Measurements from ENCODE around the gene PRSS57. TPM values are rescaled to one million over a fixed set of nuclear protein-coding genes. Genes with fewer than 3 reads are reported as not detected.

Gene PRSS57
- total and polyA plus RNA-seq, 2 donors (not counting 1 experiment from before 2014, with no cell fraction given) = not detected

DNA sequence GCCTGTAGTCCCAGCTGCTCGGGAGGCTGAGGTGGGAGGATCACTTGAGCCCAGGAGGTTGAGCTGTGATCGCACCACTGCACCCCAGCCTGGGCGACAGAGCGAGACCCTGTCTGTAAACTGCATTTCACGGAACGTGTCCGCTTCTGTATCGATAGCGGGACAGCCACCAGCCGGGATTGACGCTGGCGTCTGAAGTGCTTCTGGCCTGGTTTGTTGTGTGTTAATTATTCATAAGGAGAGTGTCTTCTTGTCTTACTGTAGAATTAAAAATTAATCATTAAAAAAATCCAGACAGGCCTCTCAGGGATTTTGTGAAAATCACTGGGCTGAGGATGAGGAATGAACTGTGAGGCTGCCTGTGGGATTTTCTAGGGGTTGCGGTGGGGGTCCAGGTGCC lies 39.5 kb upstream of the PRSS57 start:
- H3K27me3 Mint-ChIP-seq = peaks cover 5% of the 10 kb centered on the region
- no peaks in the 10 kb centered on the region for H3K9me3 Mint-ChIP-seq (ENCODE audit: insufficient read depth)
- intact Hi-C loops (cut with micrococcal nuclease) = loop anchor here (1.0 kb wide), 1 partner anchor 150 kb away; no protein-coding TSS in a partner anchor
- POLR2A ChIA-PET = no interaction called here
- H3K4me1 ChIP-seq (ENCODE audit: control insufficient read depth in 2 of 2, insufficient read depth in 2 of 2, low read length in 2 of 2) = no peaks in the 10 kb centered on the region
- H3K27me3 ChIP-seq (replicated peaks in 1 of 4; ENCODE audit: control extremely low read depth in 1 of 4, control insufficient read depth in 3 of 4, insufficient read depth in 4 of 4, low read length in 3 of 4) = peaks cover 0 to 4% (median 0%) of the 10 kb centered on the region in 4 experiments
- no peak for TF ChIP-seq EZH2 (IDR thresholded peaks at IDR 0.05; ENCODE audit: borderline replicate concordance, insufficient read depth, low read depth, low read length, poor library complexity, severe bottlenecking)
- H3K4me2 ChIP-seq (replicated peaks; ENCODE audit: low read depth, low read length, poor library complexity, severe bottlenecking) = no peak overlapping the region
- WGBS (ENCODE audit: insufficient coverage) = 86% methylated on average over 11 of the region's 13 CpGs
- peak; percentile 8 for DNase-seq
- H3K79me2 ChIP-seq (ENCODE audit: control insufficient read depth, insufficient read depth, low read length) = no peaks in the 10 kb centered on the region
- no peaks in the 10 kb centered on the region for H3K9me3 ChIP-seq (ENCODE audit: control extremely low read depth in 1 of 3, control insufficient read depth in 2 of 3, insufficient read depth in 1 of 3, low read length in 2 of 3)
- CTCF ChIA-PET = interaction anchor here (0.6 to 1.9 kb wide), 17 partner anchors 8 to 224 kb away, joined by 3 to 39 read pairs (median 4); partner anchors contain the start of gene RNF126
- no peak overlapping the region for H3K27ac Mint-ChIP-seq
- no peak for ATAC-seq (ENCODE audit: low read depth)
- no peak overlapping the region for H2AFZ ChIP-seq (ENCODE audit: insufficient read depth, low read depth, low read length, poor library complexity, severe bottlenecking)
- no peaks in the 10 kb centered on the region for H4K20me1 ChIP-seq (ENCODE audit: control insufficient read depth, insufficient read depth, low read length, poor library complexity, severe bottlenecking)
- H3K9ac ChIP-seq (ENCODE audit: low read length) = no peak overlapping the region
- H3K27ac ChIP-seq (ENCODE audit: low read length in 2 of 2) = no peak overlapping the region
- H3K4me1 Mint-ChIP-seq = peaks cover 4% of the 10 kb centered on the region
- H3K4me3 Mint-ChIP-seq = no peak overlapping the region
- no peak overlapping the region for H3K4me3 ChIP-seq (ENCODE audit: control extremely low read depth in 1 of 5, extremely low read depth in 1 of 5, insufficient read depth in 1 of 5, low read depth in 2 of 5, low read length in 4 of 5)
- H3K36me3 ChIP-seq (replicated peaks in 1 of 2; ENCODE audit: control extremely low read depth in 1 of 2, control insufficient read depth in 1 of 2, extremely low read depth in 1 of 2, insufficient read depth in 2 of 2, low read length in 1 of 2) = no peaks in the 10 kb centered on the region

DNA sequence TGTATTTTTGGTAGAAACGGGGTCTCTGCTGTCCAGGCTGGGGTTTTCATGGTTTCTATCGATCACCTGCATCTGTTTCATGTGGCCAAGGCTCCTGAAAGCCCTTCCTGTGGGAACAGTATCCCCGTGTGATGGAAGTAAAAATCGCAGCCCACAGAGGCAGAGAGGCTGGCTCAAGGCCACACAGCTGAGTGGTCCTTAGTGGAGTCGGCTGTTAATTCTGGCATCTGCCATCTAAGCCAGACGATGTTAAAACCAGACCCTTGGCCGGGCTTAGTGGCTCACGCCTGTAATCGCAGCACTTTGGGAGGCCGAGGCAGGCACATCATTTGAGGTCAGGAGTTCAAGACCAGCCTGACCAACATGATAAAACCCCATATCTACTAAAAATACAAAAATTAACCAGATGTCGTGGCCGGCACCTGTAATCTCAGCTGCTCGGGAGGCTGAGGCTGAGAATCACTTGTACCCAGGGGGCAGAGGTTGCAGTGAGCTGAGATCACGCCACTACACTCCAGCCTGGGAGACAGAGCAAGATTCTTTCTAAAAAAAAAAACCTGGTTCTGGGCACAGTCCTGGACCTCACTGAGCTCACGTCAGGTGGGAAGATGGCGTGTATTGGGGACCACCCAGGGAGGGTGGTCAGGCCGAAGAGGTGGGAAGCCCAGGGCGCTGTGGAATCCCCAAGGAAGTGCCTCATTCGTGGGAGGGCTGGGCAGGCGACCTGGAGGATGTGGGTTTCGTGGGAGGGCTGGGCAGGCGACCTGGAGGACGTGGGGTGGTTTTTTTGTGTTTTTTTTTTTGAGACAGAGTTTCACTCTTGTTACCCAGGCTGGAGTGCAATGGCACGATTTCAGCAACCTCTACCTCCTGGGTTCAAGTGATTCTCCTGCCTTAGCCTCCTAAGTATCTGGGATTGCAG lies 37.2 kb upstream of the PRSS57 start:
- H3K4me2 ChIP-seq (replicated peaks; ENCODE audit: low read depth, low read length, poor library complexity, severe bottlenecking) = no peak overlapping the region
- no peaks in the 10 kb centered on the region for H3K4me1 ChIP-seq (ENCODE audit: control insufficient read depth in 2 of 2, insufficient read depth in 2 of 2, low read length in 2 of 2)
- H3K9me3 Mint-ChIP-seq (ENCODE audit: insufficient read depth) = no peaks in the 10 kb centered on the region
- CTCF ChIA-PET = interaction anchor here (0.7 to 1.9 kb wide), 3 partner anchors 115 to 149 kb away, joined by 3 to 39 read pairs (median 5); no protein-coding TSS in a partner anchor
- H3K27ac Mint-ChIP-seq = no peak overlapping the region
- DNase-seq (no peak), ATAC-seq (ENCODE audit: low read depth) (no peak)
- H3K4me3 ChIP-seq (ENCODE audit: control extremely low read depth in 1 of 5, extremely low read depth in 1 of 5, insufficient read depth in 1 of 5, low read depth in 2 of 5, low read length in 4 of 5) = no peak overlapping the region
- H2AFZ ChIP-seq (ENCODE audit: insufficient read depth, low read depth, low read length, poor library complexity, severe bottlenecking) = no peak overlapping the region
- H3K27me3 ChIP-seq (replicated peaks in 1 of 4; ENCODE audit: control extremely low read depth in 1 of 4, control insufficient read depth in 3 of 4, insufficient read depth in 4 of 4, low read length in 3 of 4) = peaks cover 0 to 4% (median 0%) of the 10 kb centered on the region in 4 experiments
- H3K79me2 ChIP-seq (ENCODE audit: control insufficient read depth, insufficient read depth, low read length) = no peaks in the 10 kb centered on the region
- 76% methylated on average over 20 of the region's 24 CpGs for WGBS (ENCODE audit: insufficient coverage)
- intact Hi-C loops (cut with micrococcal nuclease) = no loop called here
- no peak overlapping the region for H3K9ac ChIP-seq (ENCODE audit: low read length)
- no peaks in the 10 kb centered on the region for H3K36me3 ChIP-seq (replicated peaks in 1 of 2; ENCODE audit: control extremely low read depth in 1 of 2, control insufficient read depth in 1 of 2, extremely low read depth in 1 of 2, insufficient read depth in 2 of 2, low read length in 1 of 2)
- H3K9me3 ChIP-seq (ENCODE audit: control extremely low read depth in 1 of 3, control insufficient read depth in 2 of 3, insufficient read depth in 1 of 3, low read length in 2 of 3) = no peaks in the 10 kb centered on the region
- no peak overlapping the region for H3K27ac ChIP-seq (ENCODE audit: low read length in 2 of 2)
- peaks cover 3% of the 10 kb centered on the region for H3K27me3 Mint-ChIP-seq
- no peak overlapping the region for H3K4me3 Mint-ChIP-seq
- POLR2A ChIA-PET = no interaction called here
- H3K4me1 Mint-ChIP-seq = peaks cover 4% of the 10 kb centered on the region
- TF ChIP-seq EZH2 (IDR thresholded peaks at IDR 0.05; ENCODE audit: borderline replicate concordance, insufficient read depth, low read depth, low read length, poor library complexity, severe bottlenecking) = no peak
- TF ChIP-seq, protein P1, sequence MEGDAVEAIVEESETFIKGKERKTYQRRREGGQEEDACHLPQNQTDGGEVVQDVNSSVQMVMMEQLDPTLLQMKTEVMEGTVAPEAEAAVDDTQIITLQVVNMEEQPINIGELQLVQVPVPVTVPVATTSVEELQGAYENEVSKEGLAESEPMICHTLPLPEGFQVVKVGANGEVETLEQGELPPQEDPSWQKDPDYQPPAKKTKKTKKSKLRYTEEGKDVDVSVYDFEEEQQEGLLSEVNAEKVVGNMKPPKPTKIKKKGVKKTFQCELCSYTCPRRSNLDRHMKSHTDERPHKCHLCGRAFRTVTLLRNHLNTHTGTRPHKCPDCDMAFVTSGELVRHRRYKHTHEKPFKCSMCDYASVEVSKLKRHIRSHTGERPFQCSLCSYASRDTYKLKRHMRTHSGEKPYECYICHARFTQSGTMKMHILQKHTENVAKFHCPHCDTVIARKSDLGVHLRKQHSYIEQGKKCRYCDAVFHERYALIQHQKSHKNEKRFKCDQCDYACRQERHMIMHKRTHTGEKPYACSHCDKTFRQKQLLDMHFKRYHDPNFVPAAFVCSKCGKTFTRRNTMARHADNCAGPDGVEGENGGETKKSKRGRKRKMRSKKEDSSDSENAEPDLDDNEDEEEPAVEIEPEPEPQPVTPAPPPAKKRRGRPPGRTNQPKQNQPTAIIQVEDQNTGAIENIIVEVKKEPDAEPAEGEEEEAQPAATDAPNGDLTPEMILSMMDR (IDR thresholded peaks at IDR 0.05) = no peak
- H4K20me1 ChIP-seq (ENCODE audit: control insufficient read depth, insufficient read depth, low read length, poor library complexity, severe bottlenecking) = no peaks in the 10 kb centered on the region

Data from B cell (primary cell).